ENCODE measurements around the gene FMR1.

DNA sequence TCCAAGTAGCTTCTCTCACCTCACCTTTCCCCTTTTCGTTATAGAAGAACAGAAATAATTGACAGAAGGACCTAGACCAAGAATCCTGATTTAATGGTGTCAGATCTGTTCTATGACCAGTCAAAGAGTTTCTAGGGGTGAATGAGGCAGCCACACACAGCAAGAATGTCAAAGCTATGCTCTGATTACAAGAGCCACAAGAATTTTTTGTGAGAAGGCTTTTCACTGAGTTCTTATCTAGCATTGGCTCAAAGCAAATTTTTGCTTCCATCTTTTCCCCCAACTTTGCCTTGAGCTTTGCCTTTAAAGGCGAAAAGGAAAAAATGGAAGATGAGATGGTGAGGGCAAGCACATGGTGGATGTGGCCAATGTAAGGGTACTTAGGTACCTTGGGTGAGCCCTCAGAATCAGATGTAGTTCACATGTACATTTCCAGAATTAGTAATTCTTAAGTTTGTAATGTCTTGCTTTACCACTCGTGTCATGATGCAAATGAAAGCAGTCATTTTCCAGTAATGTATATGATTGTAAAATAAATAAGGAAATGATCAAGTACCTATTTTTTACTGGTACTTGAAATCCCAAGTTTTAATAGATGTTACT, 23.5 kb downstream of the FMR1 start:
- TF ChIP-seq CTCF (IDR thresholded peaks at IDR 0.05) (no peak), POLR2A (IDR thresholded peaks at IDR 0.05) (no peak), EP300 (IDR thresholded peaks at IDR 0.05) (no peak)
